Subcutaneous adipose tissue (tissue), 4 donors: ENCODE data around the gene ERGIC1. TPM values are rescaled to one million over a fixed set of nuclear protein-coding genes. Genes with fewer than 3 reads are reported as not detected.

ENCODE experiments used
- total RNA-seq, 4 donors: library from RNA; depleted of rRNA; stranded (reverse); fragments of >200 nt; gene quantifications; one replicate each; pipeline ENCODE4 v1.1.0, GENCODE V29; 2016
- TF ChIP-seq, protein P1 (sequence below): fragments of 450-650 bp; IDR thresholded peaks from one replicate; pipeline ENCODE4 v1.5.1; 2016; ENCODE audit warnings: low read depth, mild to moderate bottlenecking, control low read depth, antibody characterized with exemption, moderate library complexity

The ERGIC1 gene
- total RNA-seq, 4 donors from 2014 or later = 94.0 to 165 (median 126) TPM

DNA sequence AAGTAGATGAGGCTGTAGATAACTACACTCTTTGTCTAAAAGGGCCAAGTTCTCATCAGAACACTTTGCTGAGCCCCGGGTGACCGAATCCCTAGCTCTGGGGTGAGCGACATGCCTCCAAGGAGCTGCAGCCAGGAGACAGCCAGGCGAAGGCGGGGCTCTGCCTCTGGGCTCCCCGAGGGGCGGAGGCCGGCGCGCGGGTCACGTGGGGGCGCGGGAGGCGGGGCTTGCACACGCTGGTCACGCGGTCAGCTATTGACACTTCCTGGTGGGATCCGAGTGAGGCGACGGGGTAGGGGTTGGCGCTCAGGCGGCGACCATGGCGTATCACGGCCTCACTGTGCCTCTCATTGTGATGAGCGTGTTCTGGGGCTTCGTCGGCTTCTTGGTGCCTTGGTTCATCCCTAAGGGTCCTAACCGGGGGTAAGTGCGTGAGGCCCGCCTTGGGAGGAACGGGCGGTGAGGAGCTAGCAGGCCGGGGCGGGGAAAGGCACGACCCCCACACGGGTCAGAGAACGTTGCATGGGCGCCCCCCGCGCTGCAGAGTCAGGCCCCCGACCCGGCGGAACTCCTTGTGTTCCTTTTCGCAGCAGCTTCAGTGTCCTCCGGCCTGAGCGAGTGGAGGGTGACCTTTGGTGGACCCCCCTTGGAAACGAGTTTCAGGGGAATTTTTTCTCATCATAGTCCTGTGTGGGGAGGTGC is 149.6 kb downstream of the ERGIC1 start, which contains the start of gene ATP6V0E1:
Gene ATP6V0E1, plus strand, starts transcription at position 230 of the 702 bp plus-strand sequence. Its CDS starts 90 bp downstream, at position 320.
- TF ChIP-seq, protein P1, sequence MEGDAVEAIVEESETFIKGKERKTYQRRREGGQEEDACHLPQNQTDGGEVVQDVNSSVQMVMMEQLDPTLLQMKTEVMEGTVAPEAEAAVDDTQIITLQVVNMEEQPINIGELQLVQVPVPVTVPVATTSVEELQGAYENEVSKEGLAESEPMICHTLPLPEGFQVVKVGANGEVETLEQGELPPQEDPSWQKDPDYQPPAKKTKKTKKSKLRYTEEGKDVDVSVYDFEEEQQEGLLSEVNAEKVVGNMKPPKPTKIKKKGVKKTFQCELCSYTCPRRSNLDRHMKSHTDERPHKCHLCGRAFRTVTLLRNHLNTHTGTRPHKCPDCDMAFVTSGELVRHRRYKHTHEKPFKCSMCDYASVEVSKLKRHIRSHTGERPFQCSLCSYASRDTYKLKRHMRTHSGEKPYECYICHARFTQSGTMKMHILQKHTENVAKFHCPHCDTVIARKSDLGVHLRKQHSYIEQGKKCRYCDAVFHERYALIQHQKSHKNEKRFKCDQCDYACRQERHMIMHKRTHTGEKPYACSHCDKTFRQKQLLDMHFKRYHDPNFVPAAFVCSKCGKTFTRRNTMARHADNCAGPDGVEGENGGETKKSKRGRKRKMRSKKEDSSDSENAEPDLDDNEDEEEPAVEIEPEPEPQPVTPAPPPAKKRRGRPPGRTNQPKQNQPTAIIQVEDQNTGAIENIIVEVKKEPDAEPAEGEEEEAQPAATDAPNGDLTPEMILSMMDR = no peak

DNA sequence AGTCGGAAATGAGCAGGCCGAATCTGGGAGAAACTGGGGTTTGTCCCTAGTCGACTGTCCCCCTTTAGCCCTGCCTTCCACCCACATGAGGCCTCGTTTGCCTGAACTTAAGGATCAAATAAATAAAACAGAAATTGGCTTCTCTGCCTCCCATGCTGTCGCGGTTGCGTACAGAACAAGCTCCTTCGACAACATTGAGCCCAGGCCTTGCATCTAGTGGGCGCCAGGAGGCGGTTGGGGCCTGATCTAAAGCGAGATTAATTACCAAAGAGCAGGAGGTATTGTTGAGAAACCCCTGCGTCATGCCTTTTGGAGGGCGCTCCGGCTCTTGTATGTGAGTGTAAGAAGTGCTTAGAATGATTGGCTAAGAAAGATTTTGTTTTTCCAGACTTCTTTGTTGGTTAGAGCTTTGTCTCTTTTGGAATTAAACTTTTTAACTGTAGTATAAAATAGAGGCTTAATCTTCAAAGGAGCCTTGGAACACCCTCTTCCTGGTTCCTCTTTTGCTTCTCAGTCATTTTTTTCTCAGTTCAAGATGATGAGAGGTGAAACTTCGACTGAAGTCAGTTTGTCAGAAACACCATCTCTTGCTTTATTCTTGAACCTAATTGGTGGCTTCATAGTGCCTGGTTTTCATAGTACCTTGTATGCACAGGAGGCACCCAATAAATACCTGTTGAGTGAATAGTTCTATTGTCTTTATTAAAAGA is 150.3 kb downstream of the ERGIC1 start:
- TF ChIP-seq, protein P1 = no peak

DNA sequence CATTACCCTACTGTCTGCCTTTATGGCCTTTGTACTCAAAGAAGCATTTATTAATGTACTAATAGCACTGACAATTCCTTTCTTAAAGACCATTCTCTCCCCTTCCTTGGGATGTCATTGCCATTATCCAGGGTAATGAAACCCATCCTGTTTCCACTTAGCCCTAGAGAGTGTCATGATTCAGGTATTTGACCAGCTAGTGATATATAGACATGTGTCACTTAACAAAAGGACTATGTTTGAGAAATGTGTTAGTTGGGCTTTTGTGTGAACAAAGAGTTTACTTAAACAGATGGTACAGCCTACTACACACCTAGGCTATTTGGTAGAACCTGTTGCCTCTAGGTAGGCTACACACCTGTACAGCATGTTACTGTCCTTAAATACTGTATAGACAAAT is 151.5 kb downstream of the ERGIC1 start:
- TF ChIP-seq, protein P1 = no peak

DNA sequence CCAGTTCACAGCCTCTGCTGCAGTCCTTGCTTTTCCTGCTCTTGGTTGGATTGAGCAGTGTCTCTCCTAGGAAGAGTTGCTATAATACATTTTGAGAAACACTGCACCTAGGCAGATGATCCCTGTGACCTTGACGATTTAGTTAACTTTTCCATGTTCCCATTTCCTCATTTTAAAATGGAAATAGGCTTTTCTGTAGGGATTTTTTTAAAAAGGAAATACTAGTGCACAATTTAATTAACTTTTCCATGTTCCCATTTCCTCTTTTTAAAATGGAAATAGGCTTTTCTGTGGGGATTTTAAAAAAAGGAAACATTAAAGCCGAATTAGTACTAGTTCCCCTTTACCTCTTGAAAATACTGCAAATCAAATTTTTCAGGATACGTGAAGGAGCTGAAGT is 154.2 kb downstream of the ERGIC1 start:
- TF ChIP-seq, protein P1 = no peak

DNA sequence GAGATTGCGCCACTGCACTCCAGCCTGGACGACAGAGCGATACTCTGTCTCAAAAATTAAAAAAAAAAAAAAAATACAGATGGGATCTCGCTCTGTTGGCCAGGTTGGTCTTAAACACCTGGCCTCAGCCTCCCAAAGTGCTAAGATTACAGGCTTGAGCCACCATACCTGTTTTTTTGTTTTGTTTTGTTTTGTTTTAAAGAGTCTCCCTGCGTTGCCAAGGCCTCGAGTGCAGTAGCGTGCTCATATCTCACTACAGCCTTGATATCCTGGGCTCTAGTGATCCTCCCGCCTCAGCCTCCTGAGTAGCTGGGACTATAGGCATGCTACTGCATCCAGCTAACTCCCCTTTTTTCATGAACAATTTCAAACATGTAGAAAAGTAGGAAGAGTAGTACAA is 156.7 kb downstream of the ERGIC1 start:
- TF ChIP-seq, protein P1 = no peak

DNA sequence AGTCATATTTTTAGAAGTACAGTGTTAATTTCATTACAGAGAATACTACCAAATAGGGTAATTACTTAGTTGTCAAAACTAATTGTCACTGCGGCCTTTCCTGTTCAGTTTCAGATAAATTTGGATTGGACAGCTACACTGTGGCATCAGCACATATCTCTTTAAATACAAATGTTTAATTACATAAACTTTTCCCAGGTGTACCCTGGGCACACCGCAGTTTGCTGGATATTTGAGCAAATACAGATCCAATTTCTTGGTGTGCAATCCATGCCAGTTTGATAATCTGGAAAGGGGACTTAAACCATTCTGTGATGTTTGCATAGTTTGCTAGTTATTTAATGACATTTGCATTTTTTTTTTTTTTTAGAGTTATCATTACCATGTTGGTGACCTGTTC is 160.4 kb downstream of the ERGIC1 start:
- TF ChIP-seq, protein P1 = no peak

DNA sequence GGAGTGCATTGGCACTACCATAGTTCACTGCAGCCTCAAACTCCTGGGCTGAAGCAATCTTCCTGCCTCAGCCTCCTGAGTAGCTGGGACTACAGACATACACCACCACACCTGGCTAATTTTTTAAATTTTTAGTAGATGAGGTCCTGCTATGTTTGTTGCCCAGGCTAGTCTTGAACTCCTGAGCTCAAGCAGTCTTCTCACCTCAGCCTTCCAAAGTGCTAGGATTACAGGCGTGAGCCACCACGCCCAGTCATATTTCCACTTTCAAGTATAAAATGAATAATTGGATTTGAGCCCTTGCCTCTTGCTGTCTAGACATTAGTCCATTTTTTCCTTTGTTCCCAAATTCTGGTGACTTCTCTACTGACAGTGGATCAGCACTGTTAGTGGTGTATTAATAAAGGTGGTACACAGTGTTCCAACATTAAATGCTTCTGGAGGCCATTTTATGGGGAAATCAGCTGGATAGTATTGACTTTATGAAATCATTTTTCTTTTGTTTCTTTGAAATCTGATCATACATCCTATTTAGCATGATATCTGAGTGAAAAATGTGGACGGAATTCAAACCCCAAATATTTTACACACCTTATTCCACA is 165.4 kb downstream of the ERGIC1 start:
- TF ChIP-seq, protein P1 = no peak
